Loucy (cell line): Measurements from ENCODE around the gene PLAC1.

Source experiments
- H2AFZ ChIP-seq: fragments of 200-600 bp; sonication (generic); 2 replicates; pipeline ENCODE4 v1.6.0; 2016; ENCODE audit warnings: antibody characterized with exemption, mild to moderate bottlenecking, low read length, moderate library complexity
- H3F3A ChIP-seq: fragments of 200-600 bp; 2 replicates; pipeline ENCODE4 v1.6.0; 2016; ENCODE audit warnings: antibody characterized with exemption, low read depth, mild to moderate bottlenecking
- H3K27me3 ChIP-seq: fragments of 200-600 bp; sonication (generic); 2 replicates; pipeline ENCODE4 v1.6.1; 2014; ENCODE audit warnings: low read length, mild to moderate bottlenecking; ENCODE audit not compliant: insufficient read depth, poor library complexity, severe bottlenecking
- H3K36me3 ChIP-seq: fragments of 200-600 bp; sonication (generic); 2 replicates; pipeline ENCODE4 v1.6.1; 2016; ENCODE audit warnings: low read length; ENCODE audit not compliant: insufficient read depth
- H3K4me1 ChIP-seq: fragments of 200-600 bp; sonication (generic); 2 replicates; pipeline ENCODE4 v1.5.1; 2014; ENCODE audit warnings: low read length, mild to moderate bottlenecking; ENCODE audit not compliant: insufficient read depth, poor library complexity, severe bottlenecking
- H3K4me2 ChIP-seq: fragments of 200-600 bp; sonication (generic); 2 replicates; pipeline ENCODE4 v1.6.0; 2014; ENCODE audit warnings: antibody characterized with exemption, low read length, low read depth, mild to moderate bottlenecking; ENCODE audit not compliant: poor library complexity, severe bottlenecking
- H3K4me3 ChIP-seq: fragments of 200-600 bp; sonication (generic); 2 replicates; pipeline ENCODE4 v1.5.1; 2014; ENCODE audit warnings: low read length, mild to moderate bottlenecking, mixed read lengths; ENCODE audit not compliant: poor library complexity, severe bottlenecking
- H3K79me2 ChIP-seq: fragments of 200-600 bp; sonication (generic); 2 replicates; pipeline ENCODE4 v1.6.1; 2014; ENCODE audit warnings: low read length; ENCODE audit not compliant: insufficient read depth
- H3K9ac ChIP-seq: fragments of 200-600 bp; sonication (generic); 2 replicates; pipeline ENCODE4 v1.6.0; 2014; ENCODE audit warnings: mild to moderate bottlenecking, low read depth, low read length, moderate library complexity; ENCODE audit not compliant: poor library complexity, severe bottlenecking
- H3K9me2 ChIP-seq: fragments of 200-600 bp; sonication (generic); replicated peaks from 2 replicates; pipeline ENCODE4 v1.6.1; 2016; ENCODE audit warnings: low read depth, low read length, mixed read lengths
- H3K9me3 ChIP-seq: fragments of 200-600 bp; sonication (generic); 2 replicates; pipeline ENCODE4 v1.6.1; 2014; ENCODE audit warnings: mild to moderate bottlenecking, antibody characterized with exemption, low read length, low read depth; ENCODE audit not compliant: insufficient read depth
- H4K20me1 ChIP-seq: fragments of 200-600 bp; sonication (generic); 2 replicates; pipeline ENCODE4 v1.6.0; 2014; ENCODE audit warnings: antibody characterized with exemption, low read length, mild to moderate bottlenecking; ENCODE audit not compliant: insufficient read depth, poor library complexity, severe bottlenecking
- CTCF ChIP-seq: fragments of 200-600 bp; sonication (generic); conservative IDR thresholded peaks from 2 replicates; pipeline ENCODE4 v1.5.1; 2014; ENCODE audit warnings: mild to moderate bottlenecking, antibody characterized with exemption, low read length
- EZH2phosphoT487 ChIP-seq: fragments of 200-600 bp; IDR thresholded peaks from 2 replicates; pipeline ENCODE4 v1.6.1; 2018; ENCODE audit warnings: antibody characterized with exemption, mild to moderate bottlenecking, moderate library complexity, borderline replicate concordance

Gene PLAC1

GRCh38 chrX:134608153-134608552 is 50.1 kb downstream of the PLAC1 start:
- H3K4me3 ChIP-seq: no peak overlapping the region
- no peak overlapping the region for H3K4me2 ChIP-seq
- H4K20me1 ChIP-seq: no peaks in the 10 kb centered on the region
- no peak overlapping the region for H3K9ac ChIP-seq
- H3F3A ChIP-seq: no peaks in the 10 kb centered on the region
- no peaks in the 10 kb centered on the region for H3K4me1 ChIP-seq
- no peak overlapping the region for H2AFZ ChIP-seq
- no peaks in the 10 kb centered on the region for H3K79me2 ChIP-seq
- H3K9me3 ChIP-seq: no peaks in the 10 kb centered on the region
- H3K36me3 ChIP-seq: no peaks in the 10 kb centered on the region
- H3K9me2 ChIP-seq: no peaks in the 10 kb centered on the region
- no peaks in the 10 kb centered on the region for H3K27me3 ChIP-seq
- TF ChIP-seq EZH2phosphoT487: no peak
- no peak for TF ChIP-seq CTCF

GRCh38 chrX:134607523-134607922 is 50.7 kb downstream of the PLAC1 start:
- H3K9me3 ChIP-seq: no peaks in the 10 kb centered on the region
- no peaks in the 10 kb centered on the region for H3K79me2 ChIP-seq
- H3K9ac ChIP-seq: no peak overlapping the region
- TF ChIP-seq EZH2phosphoT487 (no peak), CTCF (no peak)
- no peaks in the 10 kb centered on the region for H3K4me1 ChIP-seq
- no peak overlapping the region for H3K4me3 ChIP-seq
- no peaks in the 10 kb centered on the region for H3K36me3 ChIP-seq
- H3K9me2 ChIP-seq: no peaks in the 10 kb centered on the region
- H3K4me2 ChIP-seq: no peak overlapping the region
- H3K27me3 ChIP-seq: no peaks in the 10 kb centered on the region
- no peaks in the 10 kb centered on the region for H3F3A ChIP-seq
- H2AFZ ChIP-seq: no peak overlapping the region
- no peaks in the 10 kb centered on the region for H4K20me1 ChIP-seq

- Histone ChIP-seq H3K9me3 (no peaks in the 10 kb centered on the region), H3K4me3 (no peak overlapping the region), H3K36me3 (no peaks in the 10 kb centered on the region), H3K27me3 (no peaks in the 10 kb centered on the region), H2AFZ (no peak overlapping the region), H3K9ac (no peak overlapping the region), H3F3A (no peaks in the 10 kb centered on the region), H3K79me2 (no peaks in the 10 kb centered on the region), H4K20me1 (no peaks in the 10 kb centered on the region), H3K4me1 (no peaks in the 10 kb centered on the region), H3K4me2 (no peak overlapping the region), H3K9me2 (no peaks in the 10 kb centered on the region)
- TF ChIP-seq EZH2phosphoT487 (no peak), CTCF (no peak)
Measured at GRCh38 chrX:134604701-134605311, 53.5 kb downstream of the PLAC1 start.
